ENCODE measurements around the gene TAF11L7. TPM values are rescaled to one million over a fixed set of nuclear protein-coding genes. Genes with fewer than 3 reads are reported as not detected.
"Not testable (repeated sequence)": the region's sequence is repeated elsewhere in the genome, so short reads cannot be mapped to it uniquely, and the experiment has no call there.

Gene TAF11L7
- total RNA-seq (2022): not detected in 2 replicates
- not detected for Bru-seq, nascent RNA
- BruChase-seq, experiment 1, labeled RNA remaining after a 6-hour chase: not detected
- not detected for BruChase-seq, experiment 2, labeled RNA remaining after a 2-hour chase
- long read RNA-seq: 0 reads

DNA sequence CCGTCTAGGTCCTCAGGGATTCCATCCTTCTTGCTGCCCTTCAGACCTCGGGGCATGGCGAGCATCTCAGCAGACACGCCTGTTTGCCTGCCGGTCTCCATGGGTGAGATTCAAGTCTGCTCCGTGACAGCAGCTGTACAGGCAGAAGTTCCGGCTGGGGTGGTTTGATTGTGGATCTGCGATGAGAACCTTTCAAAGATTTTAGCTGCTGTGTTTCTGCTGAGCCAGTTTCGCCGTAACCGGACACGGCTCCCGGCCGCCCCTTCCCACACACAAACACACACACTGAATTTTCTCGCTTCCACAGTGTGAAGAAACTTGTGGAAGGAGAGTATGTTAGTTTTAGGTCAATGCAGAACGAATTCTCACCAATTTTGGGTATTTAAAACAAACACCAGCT lies at the start of gene TAF11L7:
Gene TAF11L7, minus strand, starts transcription at position 101 of the 400 bp plus-strand sequence.
- H3K9me3 Mint-ChIP-seq (ENCODE audit: unreplicated experiment); H3K4me1 Mint-ChIP-seq (ENCODE audit: insufficient read depth, unreplicated experiment); H3K36me3 Mint-ChIP-seq (ENCODE audit: insufficient read depth, unreplicated experiment); H3K27ac Mint-ChIP-seq (ENCODE audit: low read depth, unreplicated experiment); CTCF ChIA-PET; POLR2A ChIA-PET; intact Hi-C loops (cut with micrococcal nuclease); BruUV-seq (replicated peaks); DNase-seq (ENCODE audit: unreplicated experiment); H3K4me3 Mint-ChIP-seq (ENCODE audit: unreplicated experiment); H3K27me3 Mint-ChIP-seq (ENCODE audit: insufficient read depth, unreplicated experiment): not testable (repeated sequence)

DNA sequence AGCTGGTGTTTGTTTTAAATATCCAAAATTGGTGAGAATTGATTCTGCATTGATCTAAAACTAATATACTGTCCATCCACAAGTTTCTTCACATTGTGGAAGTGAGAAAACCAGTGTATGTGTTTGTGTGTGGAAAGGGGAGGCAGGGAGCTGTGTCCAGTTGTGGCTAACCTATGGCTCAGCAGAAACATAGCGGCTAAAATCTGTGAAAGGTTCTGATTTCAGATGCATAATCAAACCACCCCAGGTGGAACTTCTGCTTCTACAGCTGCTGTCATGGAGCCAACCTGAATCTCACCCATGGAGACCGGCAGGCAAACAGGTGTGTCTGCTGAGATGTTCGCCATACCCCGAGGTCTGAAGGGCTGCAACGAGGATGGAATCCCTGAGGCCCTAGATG lies 48.6 kb upstream of the TAF11L7 start, which contains the start of gene TAF11L14:
Gene TAF11L14, plus strand, starts transcription at position 301 of the 400 bp plus-strand sequence.
- no peaks in the 10 kb centered on the region for H3K27me3 Mint-ChIP-seq (ENCODE audit: insufficient read depth, unreplicated experiment)
- no peaks in the 10 kb centered on the region for H3K36me3 Mint-ChIP-seq (ENCODE audit: insufficient read depth, unreplicated experiment)
- no peaks in the 10 kb centered on the region for H3K9me3 Mint-ChIP-seq (ENCODE audit: unreplicated experiment)
- no TSS peak for BruUV-seq (replicated peaks)
- POLR2A ChIA-PET: no interaction called here
- CTCF ChIA-PET: interaction anchor here (1.1 kb wide), 1 partner anchor 672 kb away, joined by 4 read pairs; no protein-coding TSS in a partner anchor
- intact Hi-C loops (cut with micrococcal nuclease): no loop called here
- TF ChIP-seq, protein P1, sequence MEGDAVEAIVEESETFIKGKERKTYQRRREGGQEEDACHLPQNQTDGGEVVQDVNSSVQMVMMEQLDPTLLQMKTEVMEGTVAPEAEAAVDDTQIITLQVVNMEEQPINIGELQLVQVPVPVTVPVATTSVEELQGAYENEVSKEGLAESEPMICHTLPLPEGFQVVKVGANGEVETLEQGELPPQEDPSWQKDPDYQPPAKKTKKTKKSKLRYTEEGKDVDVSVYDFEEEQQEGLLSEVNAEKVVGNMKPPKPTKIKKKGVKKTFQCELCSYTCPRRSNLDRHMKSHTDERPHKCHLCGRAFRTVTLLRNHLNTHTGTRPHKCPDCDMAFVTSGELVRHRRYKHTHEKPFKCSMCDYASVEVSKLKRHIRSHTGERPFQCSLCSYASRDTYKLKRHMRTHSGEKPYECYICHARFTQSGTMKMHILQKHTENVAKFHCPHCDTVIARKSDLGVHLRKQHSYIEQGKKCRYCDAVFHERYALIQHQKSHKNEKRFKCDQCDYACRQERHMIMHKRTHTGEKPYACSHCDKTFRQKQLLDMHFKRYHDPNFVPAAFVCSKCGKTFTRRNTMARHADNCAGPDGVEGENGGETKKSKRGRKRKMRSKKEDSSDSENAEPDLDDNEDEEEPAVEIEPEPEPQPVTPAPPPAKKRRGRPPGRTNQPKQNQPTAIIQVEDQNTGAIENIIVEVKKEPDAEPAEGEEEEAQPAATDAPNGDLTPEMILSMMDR (IDR thresholded peaks at IDR 0.05; ENCODE audit: unreplicated experiment): no peak
- no peak within 1 kb of the TSS for H3K4me3 Mint-ChIP-seq (ENCODE audit: unreplicated experiment)
- no peak within 1 kb of the TSS for H3K27ac Mint-ChIP-seq (ENCODE audit: low read depth, unreplicated experiment)
- H3K4me1 Mint-ChIP-seq (ENCODE audit: insufficient read depth, unreplicated experiment): no peaks in the 10 kb centered on the region
- no peak for DNase-seq (ENCODE audit: unreplicated experiment)

DNA sequence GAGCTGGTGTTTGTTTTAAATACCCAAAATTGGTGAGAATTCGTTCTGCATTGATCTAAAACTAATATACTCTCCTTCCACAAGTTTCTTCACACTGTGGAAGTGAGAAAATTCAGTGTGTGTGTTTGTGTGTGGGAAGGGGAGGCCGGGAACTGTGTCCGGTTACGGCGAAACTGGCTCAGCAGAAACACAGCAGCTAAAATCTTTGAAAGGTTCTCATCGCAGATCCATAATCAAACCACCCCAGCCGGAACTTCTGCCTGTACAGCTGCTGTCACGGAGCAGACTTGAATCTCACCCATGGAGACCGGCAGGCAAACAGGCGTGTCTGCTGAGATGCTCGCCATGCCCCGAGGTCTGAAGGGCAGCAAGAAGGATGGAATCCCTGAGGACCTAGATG lies 46.2 kb upstream of the TAF11L7 start, which contains the start of gene TAF11L13:
Gene TAF11L13, plus strand, starts transcription at position 301 of the 400 bp plus-strand sequence.
- H3K9me3 Mint-ChIP-seq (ENCODE audit: unreplicated experiment); H3K4me1 Mint-ChIP-seq (ENCODE audit: insufficient read depth, unreplicated experiment); BruUV-seq (replicated peaks); POLR2A ChIA-PET; H3K27me3 Mint-ChIP-seq (ENCODE audit: insufficient read depth, unreplicated experiment); intact Hi-C loops (cut with micrococcal nuclease); H3K36me3 Mint-ChIP-seq (ENCODE audit: insufficient read depth, unreplicated experiment); H3K4me3 Mint-ChIP-seq (ENCODE audit: unreplicated experiment); CTCF ChIA-PET; H3K27ac Mint-ChIP-seq (ENCODE audit: low read depth, unreplicated experiment); DNase-seq (ENCODE audit: unreplicated experiment): not testable (repeated sequence)

DNA sequence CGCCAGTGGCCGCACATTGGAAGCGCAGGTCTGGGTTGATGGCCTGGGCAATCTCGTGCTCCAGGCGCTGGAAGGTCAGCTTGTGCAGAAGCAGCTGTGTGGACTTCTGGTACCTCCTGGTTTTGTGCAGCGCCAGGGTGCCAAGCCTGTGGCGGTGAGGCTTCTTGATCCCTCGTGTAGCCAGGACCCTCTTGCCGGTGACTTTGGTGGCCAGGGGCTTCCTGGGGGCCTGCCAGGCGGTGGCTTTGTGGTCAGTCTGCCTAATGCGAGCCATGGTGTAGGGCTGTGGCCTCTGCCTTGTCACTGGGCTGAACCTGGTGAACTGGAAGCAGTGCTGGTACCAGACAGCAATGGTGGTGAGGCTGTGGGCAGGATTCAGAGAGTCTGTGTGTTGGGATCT lies 40.1 kb upstream of the TAF11L7 start:
- Mint-ChIP-seq H3K9me3 (ENCODE audit: unreplicated experiment) (no peaks in the 10 kb centered on the region), H3K27ac (ENCODE audit: low read depth, unreplicated experiment) (no peak overlapping the region), H3K4me1 (ENCODE audit: insufficient read depth, unreplicated experiment) (no peaks in the 10 kb centered on the region), H3K4me3 (ENCODE audit: unreplicated experiment) (no peak overlapping the region), H3K27me3 (ENCODE audit: insufficient read depth, unreplicated experiment) (no peaks in the 10 kb centered on the region), H3K36me3 (ENCODE audit: insufficient read depth, unreplicated experiment) (no peaks in the 10 kb centered on the region)
- DNase-seq (ENCODE audit: unreplicated experiment): no peak
- intact Hi-C loops (cut with micrococcal nuclease): no loop called here
- no TSS peak for BruUV-seq (replicated peaks)
- CTCF ChIA-PET: no interaction called here
- TF ChIP-seq, protein P1 (IDR thresholded peaks at IDR 0.05; ENCODE audit: unreplicated experiment): no peak
- POLR2A ChIA-PET: no interaction called here

DNA sequence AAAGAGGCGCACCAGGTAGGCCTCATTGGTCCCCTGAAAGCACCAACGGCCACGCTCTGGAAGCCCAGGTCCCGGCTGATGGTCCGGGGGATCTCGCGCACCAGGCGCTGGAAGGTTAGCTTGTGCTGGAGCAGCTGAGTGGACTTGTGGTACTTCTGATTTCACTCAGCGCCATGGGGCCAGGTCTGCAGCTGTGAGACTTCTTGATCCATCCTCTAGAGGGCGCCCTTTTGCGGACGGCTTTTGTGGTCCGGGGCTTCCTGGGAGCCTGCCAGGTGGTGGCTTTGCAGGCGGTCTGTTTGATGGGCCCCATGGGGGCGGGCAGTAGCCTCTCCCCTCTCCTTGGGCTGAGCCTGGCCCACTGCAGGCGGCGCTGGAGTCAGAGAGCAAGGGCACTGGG lies 35.1 kb upstream of the TAF11L7 start:
- H3K4me1 Mint-ChIP-seq (ENCODE audit: insufficient read depth, unreplicated experiment): peaks cover 9% of the 10 kb centered on the region
- intact Hi-C loops (cut with micrococcal nuclease): no loop called here
- DNase-seq (ENCODE audit: unreplicated experiment): no peak
- H3K9me3 Mint-ChIP-seq (ENCODE audit: unreplicated experiment): no peaks in the 10 kb centered on the region
- TF ChIP-seq, protein P1 (IDR thresholded peaks at IDR 0.05; ENCODE audit: unreplicated experiment): no peak
- POLR2A ChIA-PET: no interaction called here
- CTCF ChIA-PET: interaction anchor here (0.8 to 1.1 kb wide), 2 partner anchors 10 to 17 kb away, joined by 4 to 5 read pairs; no protein-coding TSS in a partner anchor
- H3K27me3 Mint-ChIP-seq (ENCODE audit: insufficient read depth, unreplicated experiment): no peaks in the 10 kb centered on the region
- H3K27ac Mint-ChIP-seq (ENCODE audit: low read depth, unreplicated experiment): no peak overlapping the region
- no peak overlapping the region for H3K4me3 Mint-ChIP-seq (ENCODE audit: unreplicated experiment)
- no TSS peak for BruUV-seq (replicated peaks)
- no peaks in the 10 kb centered on the region for H3K36me3 Mint-ChIP-seq (ENCODE audit: insufficient read depth, unreplicated experiment)
